ENCODE measurements around the gene NTRK2. TPM values are rescaled to one million over a fixed set of nuclear protein-coding genes. Genes with fewer than 3 reads are reported as not detected.

The NTRK2 gene
- total and polyA plus RNA-seq, 8 donors: 6.0 to 31.4 (median 14.5) TPM

DNA sequence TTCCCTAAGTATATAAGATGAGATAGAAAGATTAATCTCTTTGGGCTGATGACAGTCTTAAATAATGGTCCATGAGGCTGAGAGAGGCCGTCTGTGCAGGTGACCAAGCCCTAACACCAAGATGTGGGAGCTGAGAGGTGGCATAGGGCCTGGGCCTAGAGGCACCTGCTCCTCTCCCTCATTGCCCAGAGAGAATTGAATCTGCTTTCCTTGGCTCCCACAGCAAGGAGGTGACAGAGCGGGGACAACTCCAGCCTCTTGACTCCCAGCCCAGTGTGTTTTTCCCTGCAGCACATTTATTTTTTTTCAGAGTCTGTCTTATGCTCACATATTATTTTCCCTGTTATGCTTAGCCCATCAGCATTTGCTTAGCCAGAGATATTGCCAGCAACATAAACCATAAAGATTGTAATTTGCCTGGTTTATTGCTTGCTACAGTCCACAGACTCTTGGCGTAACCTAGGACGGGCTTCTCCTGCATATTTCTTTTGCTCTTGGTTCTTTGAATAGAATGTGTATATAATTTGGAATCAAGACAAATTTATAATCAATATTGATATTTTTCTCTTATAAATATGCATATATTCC is 105.6 kb downstream of the NTRK2 start:
- intact Hi-C loops (cut with DNase I): no loop called here
- DNase-seq (no peak), ATAC-seq (no peak), FAIRE-seq (no peak)
- TF ChIP-seq, protein P1, sequence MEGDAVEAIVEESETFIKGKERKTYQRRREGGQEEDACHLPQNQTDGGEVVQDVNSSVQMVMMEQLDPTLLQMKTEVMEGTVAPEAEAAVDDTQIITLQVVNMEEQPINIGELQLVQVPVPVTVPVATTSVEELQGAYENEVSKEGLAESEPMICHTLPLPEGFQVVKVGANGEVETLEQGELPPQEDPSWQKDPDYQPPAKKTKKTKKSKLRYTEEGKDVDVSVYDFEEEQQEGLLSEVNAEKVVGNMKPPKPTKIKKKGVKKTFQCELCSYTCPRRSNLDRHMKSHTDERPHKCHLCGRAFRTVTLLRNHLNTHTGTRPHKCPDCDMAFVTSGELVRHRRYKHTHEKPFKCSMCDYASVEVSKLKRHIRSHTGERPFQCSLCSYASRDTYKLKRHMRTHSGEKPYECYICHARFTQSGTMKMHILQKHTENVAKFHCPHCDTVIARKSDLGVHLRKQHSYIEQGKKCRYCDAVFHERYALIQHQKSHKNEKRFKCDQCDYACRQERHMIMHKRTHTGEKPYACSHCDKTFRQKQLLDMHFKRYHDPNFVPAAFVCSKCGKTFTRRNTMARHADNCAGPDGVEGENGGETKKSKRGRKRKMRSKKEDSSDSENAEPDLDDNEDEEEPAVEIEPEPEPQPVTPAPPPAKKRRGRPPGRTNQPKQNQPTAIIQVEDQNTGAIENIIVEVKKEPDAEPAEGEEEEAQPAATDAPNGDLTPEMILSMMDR (IDR thresholded peaks at IDR 0.05): no peak
- WGBS, 2 donors: 87 to 92% methylated on average over 4 of the region's 4 CpGs
- no peaks in the 10 kb centered on the region for H3K36me3 ChIP-seq
- no peak overlapping the region for H3K27ac ChIP-seq
- no peaks in the 10 kb centered on the region for H3K9me3 ChIP-seq
- no peak overlapping the region for H3K4me3 ChIP-seq
- no peaks in the 10 kb centered on the region for H3K4me1 ChIP-seq
- no peaks in the 10 kb centered on the region for H3K27me3 ChIP-seq

DNA sequence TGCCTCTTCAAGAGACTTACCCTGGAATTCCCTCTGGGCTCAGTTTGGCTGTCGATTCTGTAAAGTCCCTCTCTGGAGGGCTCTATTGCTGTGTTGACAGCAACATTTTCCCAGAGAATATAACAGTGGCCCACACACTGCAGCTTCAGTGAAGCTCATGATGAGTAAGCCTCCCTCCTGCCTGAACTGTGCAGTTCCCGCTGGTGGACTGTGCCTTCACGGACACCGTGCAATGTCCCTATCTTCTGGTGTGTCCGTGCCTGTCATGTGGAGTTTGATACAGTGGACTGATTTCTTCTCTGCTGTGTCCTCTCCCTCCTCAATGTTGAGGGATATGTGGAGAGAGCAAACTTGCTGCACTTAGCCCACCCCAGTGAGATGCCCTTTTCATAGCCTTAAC is 109.0 kb downstream of the NTRK2 start:
- 69 to 78% methylated on average over 5 of the region's 5 CpGs for WGBS, 2 donors
- FAIRE-seq (no peak), ATAC-seq (no peak), DNase-seq (no peak)
- TF ChIP-seq, protein P1 (IDR thresholded peaks at IDR 0.05): no peak
- no peak overlapping the region for H3K4me3 ChIP-seq
- no peak overlapping the region for H3K27ac ChIP-seq
- H3K36me3 ChIP-seq: no peaks in the 10 kb centered on the region
- intact Hi-C loops (cut with DNase I): no loop called here
- no peaks in the 10 kb centered on the region for H3K9me3 ChIP-seq
- no peaks in the 10 kb centered on the region for H3K4me1 ChIP-seq
- H3K27me3 ChIP-seq: no peaks in the 10 kb centered on the region

- Histone ChIP-seq H3K9me3 (no peaks in the 10 kb centered on the region), H3K27ac (no peak overlapping the region), H3K36me3 (no peaks in the 10 kb centered on the region), H3K27me3 (no peaks in the 10 kb centered on the region), H3K4me3 (no peak overlapping the region), H3K4me1 (no peaks in the 10 kb centered on the region)
- FAIRE-seq (no peak), DNase-seq (no peak), ATAC-seq (no peak)
- WGBS, 2 donors: 46 to 68% methylated on average over 3 of the region's 3 CpGs
- TF ChIP-seq, protein P1 (IDR thresholded peaks at IDR 0.05): no peak
- intact Hi-C loops (cut with DNase I): no loop called here
Observed at GRCh38 chr9:84779883-84780282, 110.4 kb downstream of the NTRK2 start.

GRCh38 chr9:84780385-84780784 is 110.9 kb downstream of the NTRK2 start:
- DNase-seq (no peak), ATAC-seq (no peak)

DNA sequence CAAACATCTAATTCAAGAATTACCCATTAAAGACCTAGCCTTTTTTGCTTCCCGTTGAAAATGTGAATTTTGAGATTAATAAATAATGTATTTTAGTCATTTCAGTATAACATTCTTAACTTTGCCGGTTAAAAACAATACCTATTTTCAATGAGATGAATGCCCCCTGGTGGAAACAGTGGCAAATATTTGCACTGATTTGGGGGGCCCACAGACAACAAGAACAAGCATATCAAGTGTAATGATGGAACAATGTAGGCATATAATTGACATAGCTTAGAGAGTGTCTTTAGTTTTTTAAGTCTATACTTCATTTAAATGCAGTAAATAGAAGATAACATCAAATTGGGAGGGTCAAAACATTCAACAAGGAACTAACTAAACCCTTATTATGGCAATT is 111.9 kb downstream of the NTRK2 start:
- no peak overlapping the region for H3K27ac ChIP-seq
- intact Hi-C loops (cut with DNase I): no loop called here
- no peak for ATAC-seq
- no peaks in the 10 kb centered on the region for H3K36me3 ChIP-seq
- TF ChIP-seq, protein P1 (IDR thresholded peaks at IDR 0.05): no peak
- no peak for DNase-seq
- 33 to 38% methylated on average over 2 of the region's 2 CpGs for WGBS, 2 donors
- H3K9me3 ChIP-seq: no peaks in the 10 kb centered on the region
- no peaks in the 10 kb centered on the region for H3K4me1 ChIP-seq
- no peak overlapping the region for H3K4me3 ChIP-seq
- no peaks in the 10 kb centered on the region for H3K27me3 ChIP-seq
- no peak for FAIRE-seq

More at GRCh38 chr9:84780385-84780784, 110.9 kb downstream of the NTRK2 start:
- intact Hi-C loops (cut with DNase I): no loop called here
- H3K27me3 ChIP-seq: no peaks in the 10 kb centered on the region
- FAIRE-seq: no peak
- TF ChIP-seq, protein P1 (IDR thresholded peaks at IDR 0.05): no peak
- WGBS, 2 donors: 76 to 89% methylated on average over 5 of the region's 5 CpGs
- H3K36me3 ChIP-seq: no peaks in the 10 kb centered on the region
- no peaks in the 10 kb centered on the region for H3K9me3 ChIP-seq
- H3K4me1 ChIP-seq: no peaks in the 10 kb centered on the region
- H3K27ac ChIP-seq: no peak overlapping the region
- H3K4me3 ChIP-seq: no peak overlapping the region

Measured in pancreas (tissue), 10 donors.